ENCODE data around the gene NEGR1.

The NEGR1 gene

DNA sequence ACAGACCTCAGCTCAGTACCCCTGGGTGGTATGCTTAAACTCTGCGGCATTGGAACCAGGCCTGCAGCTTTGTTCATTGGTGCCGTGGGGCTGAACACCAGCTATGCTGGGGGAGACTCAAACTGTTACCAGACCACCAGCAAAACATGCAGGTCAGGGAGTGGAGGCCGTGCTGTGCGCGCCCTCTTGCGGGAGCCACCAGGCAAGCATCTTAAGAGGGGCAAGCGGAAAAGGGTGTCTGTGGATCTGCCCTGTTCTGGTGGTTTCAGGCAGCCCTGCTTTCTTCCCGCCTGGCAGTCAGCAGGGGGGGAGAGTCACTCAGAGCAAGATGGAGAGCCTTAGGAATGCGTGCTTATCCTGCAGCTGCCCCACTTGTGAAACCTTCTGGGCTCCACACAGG lies 924.6 kb downstream of the NEGR1 start:
- TF ChIP-seq MAX (IDR thresholded peaks at IDR 0.05; ENCODE audit: low read depth, low read length) (no peak), MYC (IDR thresholded peaks at IDR 0.05; ENCODE audit: low read depth, low read length) (no peak), CTCF (IDR thresholded peaks at IDR 0.05; ENCODE audit: low read depth, low read length) (no peak), POLR2A (IDR thresholded peaks at IDR 0.05; ENCODE audit: extremely low read depth, insufficient read length) (no peak)
- DNase-seq (ENCODE audit: low read depth), result no peak

DNA sequence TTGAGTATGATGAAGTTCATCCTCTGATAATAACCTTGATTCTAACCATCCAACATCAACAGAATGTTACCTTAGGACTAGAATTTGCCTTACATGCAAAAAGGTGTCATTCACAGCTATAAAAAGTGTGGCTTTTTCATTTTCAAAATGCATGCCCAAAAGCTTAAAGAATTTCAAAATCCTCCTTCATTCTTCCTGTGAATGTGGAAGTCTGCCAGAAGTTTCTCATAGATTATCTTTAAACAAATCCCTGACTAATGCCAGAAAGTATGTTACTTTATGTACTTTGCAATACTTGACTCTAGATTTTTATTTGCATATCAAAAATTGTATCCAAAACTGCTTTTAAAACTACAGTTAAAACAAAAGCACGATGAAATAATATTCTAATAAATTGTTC lies 930.9 kb downstream of the NEGR1 start:
- TF ChIP-seq CTCF (IDR thresholded peaks at IDR 0.05; ENCODE audit: low read depth, low read length), result no peak
- TF ChIP-seq MYC (IDR thresholded peaks at IDR 0.05; ENCODE audit: low read depth, low read length), result no peak
- TF ChIP-seq MAX (IDR thresholded peaks at IDR 0.05; ENCODE audit: low read depth, low read length), result no peak
- TF ChIP-seq POLR2A (IDR thresholded peaks at IDR 0.05; ENCODE audit: extremely low read depth, insufficient read length), result no peak
- no peak overlapping the region for H3K4me3 ChIP-seq (ENCODE audit: low read depth, low read length)
- no peak for DNase-seq (ENCODE audit: low read depth)

More for the DNA sequence above, 924.6 kb downstream of the NEGR1 start:
- H3K4me3 ChIP-seq (ENCODE audit: low read depth, low read length), result no peak overlapping the region

- no peak for DNase-seq (ENCODE audit: low read depth)
- no peak for TF ChIP-seq CTCF (IDR thresholded peaks at IDR 0.05; ENCODE audit: low read depth, low read length)
- no peak overlapping the region for H3K4me3 ChIP-seq (ENCODE audit: low read depth, low read length)
Observed at GRCh38 chr1:71350805-71351204, 931.5 kb downstream of the NEGR1 start.

DNA sequence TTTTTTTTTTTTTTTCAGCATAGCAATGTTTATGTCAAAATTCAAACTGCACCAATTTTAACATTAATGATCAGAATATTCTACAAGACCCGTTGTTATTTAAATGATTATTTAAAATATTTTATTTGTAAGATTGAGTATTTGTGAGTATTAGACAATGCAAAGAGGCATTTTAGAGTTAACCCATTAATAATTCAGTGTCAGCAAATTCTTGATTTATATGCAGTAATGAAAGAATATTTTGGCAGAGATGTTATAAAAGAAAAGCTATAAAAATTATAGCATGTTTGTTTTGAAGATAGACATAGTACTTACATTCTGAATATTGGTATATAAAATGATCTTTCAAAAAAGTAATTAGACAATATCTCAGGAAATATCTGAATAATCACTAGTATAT lies 932.0 kb downstream of the NEGR1 start:
- H3K4me3 ChIP-seq (ENCODE audit: low read depth, low read length), result no peak overlapping the region
- DNase-seq (ENCODE audit: low read depth), result no peak
- TF ChIP-seq CTCF (IDR thresholded peaks at IDR 0.05; ENCODE audit: low read depth, low read length) (no peak), POLR2A (IDR thresholded peaks at IDR 0.05; ENCODE audit: extremely low read depth, insufficient read length) (no peak), MYC (IDR thresholded peaks at IDR 0.05; ENCODE audit: low read depth, low read length) (no peak), MAX (IDR thresholded peaks at IDR 0.05; ENCODE audit: low read depth, low read length) (no peak)

Data from NB4 (cell line).